ENCODE results near the gene JUND.

JUND gene

DNA sequence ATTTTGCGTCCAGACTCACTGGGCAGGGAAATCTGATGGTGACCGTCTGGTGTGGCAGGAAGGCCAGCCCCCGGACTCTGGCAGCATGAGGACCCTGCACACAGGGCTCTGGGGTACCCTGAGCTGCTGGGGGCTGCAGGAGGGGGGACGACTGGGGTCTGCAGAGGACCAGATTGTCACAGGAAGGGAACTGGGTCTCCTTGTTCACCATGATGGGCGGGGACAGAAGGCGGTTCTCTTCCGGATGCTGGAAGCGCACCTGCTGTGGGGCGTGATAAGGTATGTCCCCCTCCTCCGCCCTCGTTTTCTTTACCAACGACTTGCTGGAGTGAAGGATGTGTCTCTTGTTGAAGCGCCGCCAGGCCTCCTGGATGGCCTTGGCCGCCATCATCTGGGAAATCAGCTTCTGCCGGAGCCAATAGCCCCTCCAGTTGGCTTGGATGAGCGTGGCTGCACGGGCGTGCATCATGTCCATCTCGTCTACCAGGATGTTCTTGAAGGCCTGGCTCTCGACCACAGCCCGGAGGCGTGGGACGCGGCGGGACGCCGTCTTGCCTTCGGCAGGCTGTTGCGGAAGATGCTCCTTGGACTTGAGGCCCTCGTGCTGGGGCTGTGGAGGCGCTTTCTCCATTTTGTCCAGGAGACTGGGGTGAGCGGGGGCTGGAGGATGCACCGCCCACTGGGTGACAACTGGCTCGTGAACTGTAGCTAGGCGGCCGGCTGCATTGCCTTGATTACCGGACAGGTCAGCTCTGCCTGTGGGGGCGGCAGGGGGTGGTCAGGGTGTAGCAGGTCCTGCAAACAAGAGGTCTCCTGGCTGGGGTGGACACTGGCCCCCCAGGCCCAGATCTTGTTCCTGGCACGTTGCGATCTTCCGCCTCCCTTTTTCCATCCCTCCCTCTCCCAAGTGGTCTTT is 14.4 kb downstream of the JUND start:
- no peak for DNase-seq

DNA sequence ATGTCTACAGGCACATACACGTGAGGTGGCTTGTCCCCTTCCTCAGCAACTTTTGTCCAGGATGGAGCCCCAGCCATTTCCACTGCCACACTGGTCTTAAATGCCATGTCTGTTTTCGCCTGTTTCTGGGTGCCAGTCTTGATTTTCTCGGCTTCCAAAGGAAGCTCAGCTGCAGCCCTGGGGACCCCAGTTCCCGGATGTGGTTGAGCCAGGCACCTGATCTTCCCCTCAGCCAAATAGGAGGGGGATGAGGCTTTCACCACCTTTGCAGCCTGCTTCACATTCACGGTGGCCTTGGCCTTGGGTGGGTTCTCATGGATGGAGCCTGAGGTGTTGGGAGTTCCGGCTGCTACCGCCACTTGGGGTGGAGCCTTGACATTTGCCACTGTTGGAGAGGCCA is 15.8 kb downstream of the JUND start:
- DNase-seq = no peak

DNA sequence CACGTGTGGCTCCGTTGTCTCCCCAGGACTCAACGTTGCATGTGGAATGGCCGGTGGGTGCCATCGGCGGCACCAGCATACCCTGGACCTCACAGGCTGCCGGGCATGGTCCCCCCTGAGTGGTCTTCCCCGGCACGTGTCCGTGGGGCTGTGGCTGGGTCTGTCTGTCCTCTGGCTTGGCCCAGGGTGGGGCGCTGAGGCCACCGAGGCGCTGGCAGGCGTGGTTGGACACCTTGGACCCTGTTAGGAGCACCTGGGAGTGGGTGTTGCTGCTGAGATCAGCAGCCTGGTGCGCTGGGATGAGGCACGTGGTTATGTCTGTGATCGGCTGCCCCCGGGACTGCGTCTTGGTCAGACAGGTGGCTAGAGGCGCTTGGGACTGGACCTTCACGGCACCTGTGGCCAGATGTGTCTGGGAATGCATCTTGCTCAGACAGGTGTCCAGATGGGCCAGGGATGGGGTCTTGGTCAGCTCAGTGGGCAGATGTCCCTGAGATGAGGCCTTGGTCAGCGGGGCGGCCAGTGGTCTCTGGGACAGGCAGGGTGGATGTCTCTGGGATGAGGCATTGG is 16.4 kb downstream of the JUND start:
- DNase-seq = no peak

DNA sequence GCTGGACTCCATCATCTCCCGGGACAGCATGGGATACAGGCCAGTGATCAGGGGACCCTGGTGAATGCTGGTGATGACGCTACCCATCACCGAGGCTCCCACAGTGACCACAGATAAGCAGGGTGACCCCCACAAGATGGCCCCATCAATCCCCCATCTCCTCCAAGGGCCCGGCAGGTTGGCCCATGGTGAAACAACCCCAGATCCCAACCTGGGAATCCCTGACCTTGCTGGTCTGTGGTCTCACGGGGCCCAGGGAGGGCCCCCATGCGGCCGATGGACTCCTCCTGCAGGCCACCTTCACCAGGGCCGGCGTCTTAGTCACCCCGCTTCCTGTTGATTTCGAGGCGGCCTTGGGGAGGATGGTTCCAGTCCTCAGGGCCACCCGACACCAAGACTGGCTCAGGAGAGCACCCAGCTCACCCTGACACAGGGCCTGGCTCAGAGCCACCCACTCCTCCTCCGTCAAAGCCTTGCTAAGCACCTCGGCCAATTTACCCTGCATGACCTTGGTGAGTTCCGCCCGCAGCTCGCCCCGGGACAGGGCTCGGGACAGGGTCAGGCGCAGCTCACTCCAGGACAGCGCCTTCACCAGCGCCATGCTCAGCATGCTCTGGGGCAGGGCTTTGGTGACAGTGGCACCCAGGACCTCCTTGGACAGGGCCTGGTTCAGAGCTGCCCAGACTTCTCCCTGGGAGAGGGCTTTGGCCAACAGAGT is 17.1 kb downstream of the JUND start:
- no peak for DNase-seq

DNA sequence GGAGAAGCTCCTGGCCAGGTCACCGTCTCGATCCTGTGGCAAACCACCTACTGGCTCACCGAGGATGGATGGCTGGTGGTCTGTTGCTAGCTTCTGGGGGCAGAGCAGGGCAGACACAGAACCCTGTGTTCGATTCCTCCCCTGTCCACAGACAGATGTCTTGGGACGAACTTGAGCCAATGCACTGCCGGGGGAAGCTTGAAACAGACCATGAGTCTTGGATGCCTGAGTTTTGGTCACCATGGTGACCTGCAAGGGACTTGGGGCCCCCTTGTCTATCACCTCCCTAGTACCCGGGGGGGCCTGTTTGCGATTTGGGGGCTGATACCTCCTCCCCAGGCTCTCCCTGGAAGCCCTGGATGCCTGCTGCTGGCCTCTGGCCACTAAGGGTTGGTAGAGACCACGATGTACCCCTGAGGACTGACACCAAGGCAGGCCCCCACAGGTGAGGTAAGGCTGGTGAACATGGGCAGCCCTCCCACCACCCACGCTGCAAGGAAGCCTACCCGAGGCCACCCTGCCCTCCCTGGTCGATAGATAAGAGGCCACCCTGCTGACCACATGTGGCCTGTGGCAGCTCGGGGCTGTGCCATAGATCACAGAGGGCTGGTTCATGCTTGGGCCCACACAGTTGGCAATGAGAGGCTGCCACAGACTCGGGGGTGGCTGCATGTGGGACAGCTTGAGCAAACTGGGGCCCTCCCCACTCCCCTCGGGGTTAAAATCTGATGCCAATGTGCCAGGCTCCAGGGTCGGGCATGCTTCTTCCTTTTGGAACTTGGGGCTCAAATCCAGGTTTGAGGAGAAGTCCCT is 17.9 kb downstream of the JUND start:
- no peak for DNase-seq

DNA sequence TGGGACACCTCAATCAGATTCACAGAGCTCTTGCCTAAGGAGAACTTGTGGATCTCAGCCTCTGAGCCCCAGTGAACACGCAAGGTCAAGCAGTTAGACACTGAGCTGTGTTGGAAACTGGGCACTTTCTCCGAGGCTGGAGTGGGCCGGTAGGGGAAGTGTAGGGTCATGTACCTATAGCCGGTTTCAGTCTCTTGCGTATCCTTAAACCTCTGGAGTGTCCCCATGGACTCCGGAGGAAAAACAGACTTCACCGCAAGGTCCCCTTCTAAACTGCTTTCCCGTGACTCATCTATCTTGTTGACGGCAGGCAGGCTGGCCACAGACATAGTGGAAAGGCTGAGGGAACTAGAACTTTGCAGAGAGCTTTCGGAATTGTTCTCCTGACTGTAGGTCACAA is 18.5 kb downstream of the JUND start:
- DNase-seq = no peak

DNA sequence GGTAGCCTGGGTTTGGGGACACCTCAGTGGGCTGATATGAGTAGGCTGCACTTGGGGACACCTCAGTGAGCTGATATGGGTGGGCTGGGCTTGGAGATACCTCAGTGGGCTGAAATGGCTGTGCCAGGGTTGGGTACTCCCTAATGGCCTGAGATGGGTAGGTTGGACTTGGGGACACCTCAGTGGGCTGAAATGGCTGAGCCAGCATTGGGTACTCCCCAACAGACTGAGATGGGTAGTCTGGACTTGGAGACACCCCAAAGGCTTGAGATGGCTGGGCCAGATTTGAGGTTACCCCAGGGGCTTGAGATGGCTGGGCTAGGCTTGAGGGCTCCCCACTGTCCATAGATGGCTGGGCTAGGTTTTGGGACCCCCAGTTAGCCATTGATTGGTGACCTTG is 19.3 kb downstream of the JUND start:
- no peak for DNase-seq

DNA sequence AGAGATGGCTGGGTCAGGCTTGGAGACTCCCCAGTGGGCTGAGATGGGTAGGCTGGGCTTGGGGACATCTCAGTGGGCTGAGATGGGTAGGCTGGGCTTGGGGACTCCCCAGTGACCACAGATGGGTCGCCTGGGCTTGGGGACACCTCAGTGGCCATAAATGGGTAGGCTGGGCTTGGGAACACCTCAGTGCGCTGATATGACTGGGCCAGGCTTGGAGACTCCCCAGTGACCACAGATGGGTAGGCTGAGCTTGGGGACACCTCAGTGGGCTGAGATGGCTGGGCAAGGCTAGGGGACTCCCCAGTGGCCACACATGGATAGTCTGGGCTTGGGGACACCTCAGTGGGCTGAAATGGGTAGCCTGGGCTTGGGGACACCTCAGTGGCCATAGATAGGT is 19.9 kb downstream of the JUND start:
- DNase-seq = no peak

DNA sequence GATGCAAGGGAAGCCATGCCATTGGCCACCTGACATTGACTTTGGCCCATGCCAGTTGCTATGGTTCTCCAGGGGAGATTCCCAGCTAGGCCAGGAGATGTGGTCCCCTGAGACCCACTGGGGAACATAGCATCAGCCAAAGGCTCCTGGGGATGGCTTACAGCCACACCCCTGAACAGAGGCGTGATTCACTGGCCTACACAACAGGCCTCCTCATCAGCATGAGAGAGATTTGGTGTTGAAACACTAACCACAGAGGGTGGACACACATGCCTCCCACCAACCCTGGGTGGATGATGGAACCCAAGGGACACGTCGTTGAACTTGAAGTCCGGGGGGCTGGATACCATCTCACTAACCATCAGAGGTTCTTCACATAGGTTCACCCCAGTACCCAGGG is 21.5 kb downstream of the JUND start:
- DNase-seq = no peak

DNA sequence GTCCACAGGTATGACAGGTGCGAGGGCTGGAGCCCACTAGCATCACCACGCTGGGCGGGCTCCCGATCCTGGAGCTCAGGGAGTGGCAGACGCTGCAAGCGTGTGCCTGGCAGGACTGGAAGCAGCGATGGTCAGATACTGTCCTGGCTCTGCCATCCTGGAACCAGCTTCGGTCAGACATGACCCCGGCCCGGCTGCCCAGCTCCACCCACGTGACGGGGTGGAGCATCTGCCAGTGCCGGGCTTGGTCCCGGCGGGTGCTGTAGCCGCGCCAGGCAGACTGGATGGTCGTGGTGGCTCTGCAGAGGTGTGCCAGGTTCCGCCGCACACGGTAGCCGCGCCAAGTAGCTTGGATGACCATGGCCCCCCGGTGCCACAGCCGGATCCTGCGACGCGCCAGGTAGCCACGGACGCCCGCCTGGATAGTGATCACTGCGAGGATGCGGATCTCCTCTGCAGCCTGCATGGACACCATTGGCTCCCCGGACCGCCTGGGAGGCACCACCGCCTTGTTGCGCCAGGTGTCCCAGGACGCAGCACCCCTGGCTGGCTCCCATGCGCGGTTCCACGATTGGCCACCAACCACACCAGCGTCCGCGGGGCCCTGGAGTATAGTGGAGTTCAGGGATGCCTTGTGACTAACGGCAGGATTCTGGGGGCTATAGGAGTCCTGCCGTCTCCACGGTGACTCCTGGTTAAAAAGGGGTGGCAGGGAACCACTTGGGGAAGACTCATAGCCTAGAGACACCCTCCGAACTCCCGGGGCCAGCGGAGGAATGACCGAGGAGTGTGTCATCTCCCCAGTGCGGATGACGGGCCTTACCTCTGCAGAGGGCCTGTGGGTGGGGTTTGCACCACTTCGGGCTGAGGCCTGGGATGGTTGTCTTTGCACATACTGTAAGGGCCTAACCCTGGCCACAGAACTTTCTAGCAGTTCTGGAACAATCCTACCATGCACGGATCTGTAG is 23.6 kb downstream of the JUND start:
- DNase-seq = no peak

DNA sequence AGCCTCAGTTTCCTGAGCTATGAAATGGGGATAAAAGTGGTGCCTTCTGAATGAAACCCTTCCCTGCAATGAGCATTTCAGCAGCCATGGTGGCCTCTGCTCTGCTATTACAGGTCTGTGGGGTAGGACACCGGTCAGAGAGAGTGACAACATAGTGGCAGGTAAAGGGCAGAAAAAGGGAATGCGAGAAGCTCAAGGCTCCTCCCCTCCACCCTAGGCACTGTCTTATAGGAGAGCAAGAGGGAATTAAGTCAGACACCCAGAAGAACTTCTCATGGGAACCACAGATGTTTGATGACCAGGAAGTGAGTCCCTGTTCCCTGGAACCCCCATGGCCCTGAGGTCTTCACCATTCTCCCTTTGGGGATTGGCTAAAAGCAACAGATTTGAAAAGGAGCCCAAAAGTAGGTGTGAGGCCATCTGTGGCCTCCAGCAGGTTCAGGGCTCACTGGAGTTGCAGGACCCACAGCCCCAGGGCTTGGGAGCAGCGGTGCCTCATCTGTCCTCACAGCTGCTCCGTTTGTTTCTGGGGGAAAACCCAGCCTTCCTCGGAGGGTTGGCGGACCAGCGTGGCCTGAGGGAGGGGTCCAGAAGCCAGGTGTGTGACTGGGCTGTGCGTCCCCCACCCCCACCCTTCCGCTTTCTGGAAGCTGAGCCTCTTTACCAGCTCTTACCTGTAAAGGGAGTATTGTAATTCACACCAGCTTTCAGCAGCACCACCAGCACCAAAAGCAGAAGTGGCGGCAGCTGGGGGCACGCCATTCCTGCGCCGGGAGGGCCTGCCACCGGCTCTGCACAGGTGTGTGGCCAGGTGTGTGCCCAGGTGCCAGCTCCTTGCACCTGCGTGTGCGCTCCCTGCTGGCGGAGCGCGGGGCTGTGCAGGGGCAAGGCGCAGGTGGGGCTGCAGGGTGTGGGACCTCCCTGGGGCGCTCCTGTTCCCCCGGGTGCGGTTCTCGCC is 26.6 kb downstream of the JUND start:
- DNase-seq = no peak

DNA sequence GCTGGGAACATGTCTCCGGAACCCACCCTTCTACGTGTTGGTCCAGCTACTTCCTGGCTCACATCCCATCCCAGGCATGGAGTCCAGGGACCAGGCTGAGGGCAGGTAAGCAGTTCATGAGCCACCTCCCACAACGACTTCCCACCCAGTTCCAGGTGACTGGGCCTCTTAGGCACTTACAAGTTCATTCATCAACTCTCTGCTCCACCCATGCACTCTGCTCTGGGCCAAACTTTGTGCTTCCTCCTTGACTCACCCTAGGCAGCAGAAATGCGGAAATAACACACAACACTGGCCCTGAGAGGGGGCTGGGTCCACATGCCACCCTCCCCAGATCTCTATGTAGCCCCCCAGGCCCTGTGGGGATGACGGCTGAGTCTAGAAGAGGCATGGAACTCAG is 27.7 kb downstream of the JUND start:
- no peak for DNase-seq

DNA sequence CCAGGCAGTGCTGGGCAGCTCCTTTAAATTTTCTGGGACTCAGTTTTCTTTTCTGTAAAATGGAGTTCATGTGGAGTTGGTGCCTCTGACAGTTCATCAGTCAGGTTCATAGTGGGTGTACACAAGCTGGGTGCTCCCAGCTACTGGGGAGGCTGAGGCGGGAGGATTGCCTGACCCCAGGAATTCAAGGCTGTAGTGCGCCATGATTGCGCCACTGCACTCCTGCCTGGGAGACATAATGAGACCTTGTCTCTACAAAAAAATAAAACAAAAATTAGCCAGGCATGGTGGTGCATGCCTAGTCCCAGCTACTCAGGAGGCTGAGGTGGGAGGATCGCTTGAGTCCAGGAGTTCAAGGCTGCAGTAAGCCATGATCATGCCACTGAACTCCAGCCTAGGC is 28.3 kb downstream of the JUND start:
- DNase-seq = no peak

DNA sequence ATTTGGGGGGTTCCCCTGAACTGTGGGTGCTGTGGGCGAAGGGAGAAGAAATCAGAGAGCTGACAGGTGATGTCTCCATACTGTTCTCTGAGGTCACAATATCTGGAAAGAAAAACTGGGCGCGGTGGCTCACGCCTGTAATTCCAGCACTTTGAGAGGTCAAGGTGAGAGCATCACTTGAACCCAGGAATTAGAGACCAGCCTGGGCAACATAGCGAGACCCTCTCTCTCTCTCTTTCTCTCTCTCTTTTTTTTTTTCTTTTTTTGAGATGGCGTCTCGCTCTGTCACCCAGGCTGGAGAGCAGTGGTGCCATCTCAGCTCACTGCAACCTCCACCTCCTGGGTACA is 29.1 kb downstream of the JUND start:
- DNase-seq = no peak

DNA sequence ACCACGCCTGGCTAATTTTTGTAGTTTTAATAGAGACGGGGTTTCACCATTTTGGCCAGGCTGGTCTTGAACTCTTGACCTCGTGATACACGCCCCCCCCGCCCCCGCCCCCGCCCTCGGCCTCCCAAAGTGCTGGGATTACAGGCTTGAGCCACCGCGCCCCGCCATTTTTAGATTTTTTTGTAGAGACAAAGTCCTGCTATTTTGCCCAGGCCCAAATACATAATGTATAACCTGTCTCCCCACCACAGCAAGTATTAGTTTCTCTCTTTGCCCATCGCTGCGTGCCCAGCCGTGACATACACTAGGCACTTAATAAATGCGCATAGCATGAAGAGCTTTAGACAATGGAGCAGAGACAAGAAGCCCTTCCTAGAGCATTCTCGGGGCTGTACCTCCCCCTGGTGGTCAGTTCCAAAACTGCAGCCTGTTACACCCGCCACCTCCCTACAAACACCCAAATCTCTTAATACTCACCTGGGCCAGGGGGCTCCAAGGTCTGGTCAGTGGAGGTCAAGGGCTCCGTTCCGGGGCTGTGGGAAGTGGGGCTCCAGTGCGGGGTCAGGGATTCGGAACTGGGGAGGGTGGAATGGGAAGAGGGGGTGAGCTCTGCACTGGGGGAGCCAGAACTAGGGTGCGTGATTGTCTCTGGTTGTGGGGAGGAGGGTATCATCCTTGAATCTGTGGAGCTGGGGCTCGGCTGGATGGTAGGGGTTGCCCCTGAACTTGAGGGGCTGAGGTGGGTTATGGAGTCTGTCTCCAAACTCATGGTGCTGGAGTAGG is 29.6 kb downstream of the JUND start:
- peak; percentile 55 for DNase-seq

DNA sequence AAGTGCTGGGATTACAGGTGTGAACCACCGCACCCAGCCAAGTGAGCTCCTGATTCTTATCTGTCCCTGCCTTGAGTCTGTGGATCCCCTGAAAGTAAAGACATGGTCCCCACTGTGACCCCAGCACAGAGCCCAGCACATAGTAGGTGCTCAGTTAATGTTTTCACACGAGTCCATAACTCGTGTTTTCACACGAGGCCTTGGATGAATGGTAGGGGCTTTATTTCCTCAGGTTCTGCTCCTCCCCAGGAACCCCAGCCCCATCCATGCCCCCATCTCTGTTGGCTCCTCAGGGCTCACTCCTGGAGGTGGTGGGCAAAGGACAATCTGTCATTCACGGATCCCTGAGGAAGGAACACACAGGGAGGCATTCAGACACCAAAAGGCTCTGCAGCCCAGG is 31.6 kb downstream of the JUND start:
- no peak for DNase-seq

DNA sequence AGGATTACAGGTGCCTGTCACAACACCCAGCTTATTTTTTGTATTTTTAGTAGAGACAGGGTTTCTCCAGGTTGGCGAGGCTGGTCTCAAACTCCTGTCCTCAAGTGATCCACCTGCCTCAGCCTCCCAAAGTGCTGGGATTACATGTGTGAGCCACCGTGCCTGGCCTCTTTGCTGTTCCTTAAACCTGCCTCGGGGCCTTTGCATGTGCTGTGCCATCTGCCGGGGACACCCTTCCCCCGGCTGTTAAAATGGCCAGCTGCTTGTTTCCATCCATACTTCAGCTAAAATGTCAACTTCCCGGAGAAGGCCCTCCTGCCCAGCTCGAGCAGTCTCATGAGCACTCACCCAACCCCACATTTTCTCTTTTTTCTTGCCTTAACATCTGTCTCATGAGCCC is 36.1 kb downstream of the JUND start:
- no peak for DNase-seq

DNA sequence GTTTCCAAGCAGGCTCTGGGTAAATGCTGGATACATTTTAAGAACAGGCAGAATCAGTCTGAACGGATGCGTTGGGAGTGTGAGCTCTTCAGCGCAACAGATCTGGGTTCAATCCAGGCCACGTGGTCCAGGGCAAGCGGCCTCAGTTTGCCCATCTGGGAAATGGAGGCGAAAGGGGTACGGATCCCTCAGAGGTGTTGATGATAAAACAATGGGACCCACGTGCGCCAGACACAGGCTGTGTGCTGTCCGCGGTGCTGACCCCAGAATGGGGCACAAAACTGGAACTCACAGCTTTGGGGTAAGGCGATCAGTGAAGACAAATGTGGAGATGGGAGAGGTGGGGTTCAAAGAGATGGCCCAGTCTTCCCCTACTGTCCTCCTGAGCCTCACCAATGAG is 42.1 kb downstream of the JUND start:
- DNase-seq = no peak

DNA sequence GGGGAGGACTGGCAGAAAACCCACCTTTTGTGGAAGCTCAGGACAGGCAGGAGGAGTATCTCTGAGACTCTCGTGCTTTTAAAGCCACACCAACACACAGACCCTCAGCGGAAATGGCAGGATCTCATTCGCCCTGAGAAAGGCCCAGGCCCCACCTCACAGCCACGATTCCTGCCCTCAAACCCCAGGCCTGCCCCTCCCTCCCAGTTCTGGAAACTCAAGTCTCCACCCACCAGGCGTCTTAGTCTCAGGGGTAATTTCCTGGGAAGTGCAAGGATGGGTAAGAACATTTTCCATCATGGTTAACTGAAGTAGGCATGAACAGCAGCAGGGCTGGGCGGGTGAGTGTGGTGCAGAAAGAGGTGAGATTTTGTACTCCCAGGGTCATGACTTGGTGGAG is 47.2 kb downstream of the JUND start:
- DNase-seq = no peak

DNA sequence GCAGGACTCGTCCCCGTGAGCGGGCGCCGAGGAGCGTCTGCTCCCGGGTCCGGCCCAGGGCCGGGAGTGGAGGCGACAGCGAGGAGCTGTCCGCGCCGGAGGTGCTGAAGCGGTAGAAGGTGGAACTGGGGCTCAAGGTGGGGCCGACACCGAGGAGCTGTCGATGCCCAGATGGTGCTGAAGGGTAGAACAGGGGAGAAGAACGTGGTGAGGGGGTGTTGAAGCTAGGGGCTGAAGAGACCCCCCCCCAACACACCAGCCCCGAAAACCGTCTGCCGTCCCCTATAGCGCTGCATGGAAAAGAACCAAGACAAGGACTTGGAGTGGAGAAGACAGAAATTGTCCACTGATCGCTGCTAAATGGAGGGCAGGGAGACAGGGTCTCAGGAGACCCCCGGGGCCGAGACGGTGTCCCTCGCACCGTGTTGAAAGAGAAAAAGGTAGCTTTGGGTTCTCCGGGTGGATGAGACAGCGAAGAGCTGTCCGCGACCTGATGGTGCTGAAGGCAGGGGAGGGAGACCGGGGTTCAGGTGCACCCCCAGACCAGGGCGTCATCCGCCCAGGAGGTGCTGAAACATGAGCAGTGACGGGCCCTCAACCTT is 48.1 kb downstream of the JUND start:
- DNase-seq = peak; percentile 53

All from fibroblast of skin of right biceps (primary cell).